ENCODE data around the gene S100A2.

DNA sequence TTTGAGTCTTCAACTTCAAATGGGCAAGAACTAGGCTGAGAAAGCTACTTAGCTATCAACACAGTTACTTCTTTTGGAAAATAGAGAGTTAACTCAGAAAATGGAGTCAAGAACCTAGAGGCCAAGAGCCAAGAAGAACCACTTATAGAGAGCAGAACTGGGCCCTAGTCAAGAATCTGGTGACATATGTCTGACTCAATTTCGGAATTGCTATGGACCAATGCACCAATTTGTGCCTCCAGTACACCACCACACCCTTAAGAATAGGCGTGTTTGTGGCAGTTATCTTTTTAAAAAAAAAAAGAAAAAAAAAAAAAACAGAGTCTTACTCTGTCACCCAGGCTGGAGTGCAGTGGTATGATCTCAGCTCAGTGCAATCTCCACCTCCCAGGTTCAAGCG lies 7.8 kb downstream of the S100A2 start:
- TF ChIP-seq EZH2 (optimal IDR thresholded peaks at IDR 0.05; ENCODE audit: low read depth, low read length) (no peak), CTCF (IDR thresholded peaks at IDR 0.05; ENCODE audit: low read length) (no peak)

Measured in MM.1S (cell line).